GM19023 (cell line): ENCODE results near the gene SESTD1.

Source experiments
- ATAC-seq: cut with Tn5 transposase; IDR thresholded peaks from one replicate; pipeline ENCODE4 v1.9.1; 2021; ENCODE audit warnings: mild to moderate bottlenecking, moderate library complexity; ENCODE audit not compliant: unreplicated experiment

Gene SESTD1

DNA sequence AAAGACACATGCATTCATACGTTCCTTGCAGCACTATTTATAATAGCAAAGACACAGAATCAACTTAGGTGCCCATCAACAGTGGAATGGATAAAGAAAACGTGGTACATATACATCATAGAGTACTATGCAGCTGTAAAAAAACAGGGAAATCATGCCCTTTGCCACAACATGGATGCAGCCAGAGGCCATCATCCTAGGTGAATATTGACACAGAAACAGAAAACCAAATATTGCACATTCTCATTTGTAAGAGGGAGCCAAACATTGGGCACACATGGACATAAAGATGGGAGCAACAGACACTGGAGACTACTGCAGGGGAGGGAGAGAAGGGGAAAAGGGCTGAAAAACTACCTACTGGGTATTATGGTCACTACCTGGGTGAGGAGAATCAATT is 73.5 kb downstream of the SESTD1 start:
- no peak for ATAC-seq

DNA sequence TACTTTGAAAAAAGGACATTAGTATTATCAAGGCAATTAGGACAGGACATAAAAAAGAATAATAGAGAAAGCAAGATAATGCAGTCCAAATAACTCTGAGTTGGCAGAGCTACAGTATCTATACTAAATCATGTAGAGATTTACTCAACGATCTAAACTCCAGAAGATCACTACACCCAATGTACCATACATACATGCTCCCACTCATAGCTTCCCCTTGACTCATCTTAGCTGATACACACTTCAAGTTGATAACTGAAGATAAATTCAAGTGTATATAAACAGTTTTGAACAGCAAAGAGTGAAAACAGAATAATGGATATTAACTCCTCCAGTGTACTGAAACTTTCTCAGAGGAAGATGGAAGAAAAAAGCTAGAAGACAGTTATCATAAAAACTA is 78.5 kb downstream of the SESTD1 start:
- no peak for ATAC-seq

DNA sequence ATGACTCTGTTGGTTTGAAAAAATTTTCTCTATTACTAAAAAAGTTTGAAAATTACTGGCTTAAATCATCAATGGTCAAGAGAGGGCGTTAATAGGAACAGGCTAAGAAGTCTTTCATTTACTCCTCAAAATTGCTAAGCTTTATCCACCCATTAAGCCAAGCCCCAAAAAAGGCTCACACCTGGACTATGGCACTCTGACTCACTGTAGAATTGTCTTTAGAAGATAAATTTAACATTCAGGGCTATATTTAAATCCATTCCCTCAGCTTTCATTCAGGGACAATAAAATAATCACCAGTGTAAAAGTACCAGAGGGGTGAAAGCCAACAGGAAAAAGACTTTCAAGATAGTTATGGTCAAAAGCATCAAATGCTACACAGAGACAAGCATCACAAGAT is 80.0 kb downstream of the SESTD1 start:
- no peak for ATAC-seq

DNA sequence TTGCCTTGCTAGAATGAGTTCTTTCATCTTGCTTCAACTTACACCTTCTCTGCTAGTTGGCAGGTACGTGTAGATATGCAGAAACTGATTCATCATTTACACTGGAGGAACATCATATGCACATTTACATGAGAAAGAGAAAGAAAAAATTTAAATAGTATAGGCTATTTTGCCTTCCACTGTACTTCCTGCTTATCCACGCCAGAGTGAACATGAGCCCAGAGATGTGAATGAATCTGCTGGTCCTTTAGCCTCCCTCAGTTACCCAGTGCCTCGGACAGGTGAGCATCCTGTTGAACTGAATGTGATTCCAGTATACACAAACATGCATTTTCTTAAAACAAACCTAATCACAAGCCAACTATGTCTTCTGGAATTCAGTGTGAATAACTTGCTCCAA is 83.6 kb downstream of the SESTD1 start:
- ATAC-seq: no peak

DNA sequence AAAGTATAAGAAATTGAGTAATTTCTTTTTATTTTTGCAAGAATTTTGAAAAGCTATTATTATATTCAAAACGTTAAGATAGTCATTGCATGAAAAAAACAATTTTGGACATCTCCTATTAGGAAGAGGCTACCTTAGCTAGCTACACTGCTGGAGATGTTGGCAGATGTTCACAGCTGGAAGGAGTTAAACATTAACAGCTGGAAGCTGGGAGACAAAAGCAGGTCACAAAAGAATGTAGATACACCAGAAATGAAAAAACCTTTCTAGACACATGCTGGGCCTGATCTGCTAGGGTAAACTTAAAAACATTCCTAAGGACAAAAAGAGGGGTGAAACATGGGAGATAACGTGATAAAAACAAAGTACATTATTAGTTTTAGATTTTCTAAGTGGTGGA is 84.4 kb downstream of the SESTD1 start:
- ATAC-seq: no peak

DNA sequence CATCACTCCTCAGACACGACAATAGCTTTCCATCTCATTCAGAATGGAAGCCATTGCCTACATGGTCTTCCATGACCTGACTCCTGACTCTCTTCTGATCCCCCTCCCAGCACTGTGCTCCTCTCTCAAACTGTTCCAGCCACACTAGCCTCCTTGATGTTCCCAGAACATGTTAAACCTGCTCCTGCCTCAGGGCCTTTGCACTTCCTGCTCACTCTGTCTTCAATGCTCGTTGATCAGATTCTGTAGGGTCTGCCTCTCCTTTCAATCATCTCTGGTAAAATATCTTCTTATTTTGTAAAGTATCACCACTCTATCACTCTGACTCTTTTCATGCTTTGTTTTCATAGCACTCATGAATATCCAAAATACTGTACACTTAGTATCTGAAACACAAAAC is 84.9 kb downstream of the SESTD1 start:
- no peak for ATAC-seq

DNA sequence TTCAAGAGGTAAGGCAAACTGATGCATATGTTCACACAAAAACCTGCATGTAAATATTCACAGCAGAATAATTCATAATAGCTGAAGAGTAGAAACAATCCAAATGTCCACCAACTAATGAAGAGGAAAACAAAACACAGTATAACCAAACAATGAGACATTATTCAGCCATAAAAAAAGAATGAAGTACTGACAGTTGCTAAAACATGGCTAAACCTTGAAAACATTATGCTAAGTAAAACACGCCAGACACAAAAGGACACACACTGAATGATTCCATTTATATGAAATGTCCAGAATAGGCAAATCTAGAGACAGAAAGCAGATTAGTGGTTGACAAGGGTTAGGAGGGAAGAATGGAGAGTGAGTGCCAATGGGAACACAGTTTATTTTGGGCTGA is 86.9 kb downstream of the SESTD1 start:
- ATAC-seq: no peak

DNA sequence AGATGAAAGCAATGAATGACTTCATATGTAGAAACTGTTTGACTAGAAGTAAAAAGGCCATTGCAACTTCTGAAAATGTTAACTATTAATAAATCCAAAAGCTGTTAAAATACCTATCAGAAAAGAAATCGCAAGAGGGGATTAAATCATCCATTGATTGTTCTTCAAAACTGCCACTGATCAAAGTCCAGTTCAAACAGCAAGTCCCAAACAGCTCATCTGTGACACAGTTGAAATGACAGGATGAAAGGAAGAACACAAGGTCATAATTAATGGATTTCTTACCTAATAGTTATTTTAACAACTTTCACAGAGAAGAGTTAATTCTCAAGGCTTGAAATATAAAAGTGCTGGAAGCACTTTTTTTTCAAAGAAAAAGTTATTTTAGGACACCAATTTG is 90.4 kb downstream of the SESTD1 start:
- no peak for ATAC-seq

DNA sequence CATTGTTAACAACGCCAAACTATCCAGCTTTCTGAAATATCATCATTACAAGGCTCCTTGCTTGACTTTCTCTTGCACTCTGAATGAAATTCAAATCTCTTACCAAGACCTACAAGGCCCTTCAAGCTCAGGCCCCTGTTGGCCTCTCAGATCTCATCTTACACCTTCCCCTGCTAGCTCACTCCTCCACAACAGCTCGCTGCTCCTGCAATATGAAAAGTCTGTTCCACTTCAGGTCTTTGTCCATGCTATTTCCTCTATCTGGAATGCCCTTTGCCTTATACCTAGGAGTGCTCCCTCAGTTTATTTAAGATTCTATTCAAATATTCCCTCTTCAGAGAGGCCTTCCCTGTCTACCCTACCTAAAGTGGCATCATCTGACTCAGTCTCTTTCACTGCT is 91.7 kb downstream of the SESTD1 start:
- no peak for ATAC-seq

DNA sequence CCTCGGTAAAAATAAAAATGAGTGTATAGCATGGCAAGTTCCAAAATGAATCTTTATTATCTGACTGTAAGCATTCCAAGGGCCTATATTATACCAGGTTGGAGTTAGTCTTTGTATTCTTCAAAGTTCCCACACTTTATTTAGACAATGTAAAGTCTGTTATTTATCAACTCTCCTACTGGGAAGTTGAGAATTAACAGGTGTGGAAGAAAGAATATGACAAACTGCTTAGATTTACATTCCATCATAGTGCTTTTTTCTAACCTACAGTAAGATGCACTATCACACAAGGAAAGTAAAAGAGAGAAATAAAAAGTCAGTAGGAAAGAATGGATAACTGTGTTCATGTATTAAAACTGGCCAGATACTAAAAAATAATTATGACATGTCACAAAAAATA is 93.3 kb downstream of the SESTD1 start:
- no peak for ATAC-seq

DNA sequence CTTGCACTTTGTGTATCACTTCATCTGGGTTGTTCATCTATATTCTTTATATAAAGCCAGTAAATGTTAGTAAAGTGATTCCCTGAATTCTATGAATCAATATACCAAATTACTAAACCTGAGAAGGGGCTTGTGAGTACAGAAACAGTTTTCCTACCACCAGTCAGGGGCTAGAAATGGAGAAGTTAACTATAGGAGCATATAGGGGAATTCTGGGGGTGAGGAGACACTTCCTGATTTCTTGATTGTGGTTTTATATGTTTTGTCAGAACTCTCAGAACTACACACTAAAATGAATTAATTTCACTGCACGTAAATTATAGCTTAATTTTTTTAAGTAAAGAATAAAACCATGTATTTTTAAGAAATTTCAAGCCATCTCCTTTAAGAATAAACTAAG is 93.7 kb downstream of the SESTD1 start:
- ATAC-seq: no peak

DNA sequence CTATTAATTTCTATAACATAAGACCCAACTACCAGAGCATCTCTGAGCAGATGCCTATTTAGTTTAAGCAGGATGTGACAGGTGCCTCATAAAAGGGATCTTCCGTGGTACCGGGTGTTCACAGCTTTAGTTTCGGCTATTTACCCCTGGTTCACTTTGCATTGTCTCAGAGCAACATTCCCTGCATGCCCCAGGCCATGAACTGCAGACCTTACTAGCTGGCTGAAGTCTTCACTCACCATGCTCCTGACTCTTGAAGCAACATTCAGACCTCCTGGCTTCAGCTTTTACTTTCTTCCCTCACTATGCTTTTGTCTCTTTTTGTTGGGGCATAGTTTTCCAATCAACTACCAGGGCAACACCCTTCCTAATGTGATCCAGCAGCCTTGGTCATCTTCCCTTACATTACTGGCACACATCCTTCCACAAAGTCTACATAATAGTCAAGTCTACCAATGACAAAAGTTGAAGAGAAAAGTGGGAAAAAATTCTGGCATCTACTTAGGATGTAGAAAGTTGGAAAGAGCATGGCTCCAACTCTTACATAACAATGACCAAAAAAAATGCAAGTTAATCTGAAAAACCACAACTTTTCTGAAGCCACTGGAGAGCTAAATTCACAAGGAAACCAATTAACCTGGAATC is 99.2 kb downstream of the SESTD1 start:
- no peak for ATAC-seq

DNA sequence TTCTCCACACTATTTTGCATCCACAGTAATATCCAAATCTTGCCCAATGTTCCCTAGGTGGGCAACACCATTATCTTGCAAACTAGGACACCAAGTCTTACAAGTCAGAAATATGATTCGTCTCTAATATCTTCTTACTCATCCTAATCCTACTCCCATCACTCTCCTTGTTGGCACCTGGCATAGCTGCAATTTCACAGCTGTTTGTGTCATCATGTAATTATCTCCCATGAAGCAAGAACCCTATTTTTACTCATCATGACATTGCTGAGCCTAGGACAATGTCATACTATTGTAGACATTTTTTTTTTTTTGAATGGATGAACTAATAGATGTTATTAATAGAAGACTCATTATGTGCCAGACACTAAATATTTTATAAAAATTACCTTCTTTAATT is 123.4 kb downstream of the SESTD1 start:
- ATAC-seq: no peak

DNA sequence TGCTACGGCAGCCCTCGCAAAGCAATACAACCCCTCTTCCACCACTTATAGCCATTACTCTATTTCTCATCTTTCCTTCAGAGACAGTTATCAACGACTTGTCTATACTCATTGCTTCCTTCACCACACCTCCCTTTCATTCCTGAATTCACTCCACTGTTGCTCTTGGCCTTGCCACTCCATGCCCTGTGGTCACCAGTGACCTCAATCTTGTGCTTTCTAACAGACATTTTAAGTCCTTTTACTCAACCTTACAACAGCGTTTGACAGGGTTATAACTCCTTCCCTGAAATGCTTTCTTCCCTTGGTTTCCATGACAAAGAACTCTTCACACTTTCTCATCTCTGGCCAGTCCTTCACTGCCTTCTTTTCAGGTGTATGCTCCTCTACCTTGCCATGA is 124.1 kb downstream of the SESTD1 start:
- ATAC-seq: no peak

DNA sequence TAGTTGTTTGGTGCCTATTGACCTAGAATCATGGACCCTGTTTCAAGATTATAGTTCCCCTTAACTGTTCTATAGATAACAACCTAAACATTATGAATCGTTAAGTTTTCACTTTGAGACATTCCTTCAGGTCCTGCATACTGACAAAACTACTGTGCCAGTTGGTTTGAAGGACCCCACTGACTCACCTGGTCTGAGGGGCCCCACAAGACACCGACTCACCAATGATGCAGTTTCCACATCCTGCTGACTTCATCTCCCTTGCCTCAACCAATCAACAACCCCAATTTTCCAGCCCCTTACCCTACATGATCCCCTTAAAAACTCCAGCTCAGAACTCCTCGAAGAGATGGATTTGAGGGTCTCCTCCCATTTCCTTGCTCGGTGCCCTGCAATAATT is 125.1 kb downstream of the SESTD1 start:
- no peak for ATAC-seq

DNA sequence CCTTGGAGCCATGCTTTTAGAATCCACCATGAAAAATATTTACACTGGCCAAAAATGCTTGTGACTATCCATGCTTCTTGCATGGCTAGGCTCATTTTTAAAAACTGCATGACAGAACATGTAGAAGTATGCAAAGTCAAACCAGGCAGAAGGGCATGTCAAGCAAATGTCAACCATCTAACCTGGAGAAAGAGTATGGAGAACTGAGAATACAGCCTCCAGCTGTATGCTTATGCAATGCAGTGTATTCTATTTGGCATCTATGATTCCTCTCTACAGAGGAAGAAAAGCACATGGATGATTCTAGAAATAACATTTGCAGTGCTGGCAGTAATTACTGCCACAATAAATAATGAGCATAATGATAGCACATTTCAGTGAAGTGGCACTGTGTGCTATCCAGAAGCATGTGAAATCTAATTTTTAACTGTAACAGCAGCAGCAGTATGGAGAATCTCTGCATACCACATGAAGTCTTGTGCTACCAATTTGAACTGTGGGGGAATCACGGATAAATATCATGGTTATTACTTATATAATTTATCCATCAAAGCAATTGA is 127.4 kb downstream of the SESTD1 start:
- ATAC-seq: no peak

DNA sequence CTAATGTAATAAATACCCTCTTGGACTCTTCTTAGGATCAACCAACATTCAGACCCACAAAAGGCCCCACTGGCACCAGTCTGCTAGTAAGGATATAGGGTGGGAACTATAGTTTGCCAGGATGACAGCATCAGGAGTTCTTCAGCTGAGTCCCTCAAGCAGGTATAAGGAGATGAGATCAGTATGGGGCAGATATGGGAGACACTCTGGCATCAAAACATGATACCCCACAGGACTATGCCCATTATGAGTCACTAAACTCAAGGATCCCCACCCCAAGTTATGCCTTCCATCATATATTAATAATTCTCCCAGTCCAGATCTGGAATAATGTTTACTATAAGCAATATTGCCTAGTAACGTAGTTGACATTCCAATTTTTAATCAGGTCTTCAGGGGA is 131.6 kb downstream of the SESTD1 start:
- no peak for ATAC-seq

DNA sequence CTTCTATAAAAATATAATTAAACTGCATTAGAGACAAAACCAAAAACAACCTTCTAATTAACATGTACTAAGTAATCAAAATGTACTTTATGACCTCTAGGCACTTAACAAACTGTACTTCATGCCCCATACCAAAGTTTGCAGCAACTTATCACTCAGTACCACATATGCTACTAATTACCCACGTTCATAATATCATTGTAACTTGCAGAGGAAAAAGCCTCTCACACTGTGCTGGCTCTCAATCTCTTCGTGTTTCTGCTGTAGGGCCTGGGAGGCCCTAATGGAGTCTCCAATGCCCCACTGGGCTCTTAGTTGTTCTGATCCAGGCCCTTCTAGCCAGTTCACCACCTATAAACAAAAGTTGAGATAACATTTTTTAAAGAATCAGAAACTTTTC is 132.6 kb downstream of the SESTD1 start:
- no peak for ATAC-seq

DNA sequence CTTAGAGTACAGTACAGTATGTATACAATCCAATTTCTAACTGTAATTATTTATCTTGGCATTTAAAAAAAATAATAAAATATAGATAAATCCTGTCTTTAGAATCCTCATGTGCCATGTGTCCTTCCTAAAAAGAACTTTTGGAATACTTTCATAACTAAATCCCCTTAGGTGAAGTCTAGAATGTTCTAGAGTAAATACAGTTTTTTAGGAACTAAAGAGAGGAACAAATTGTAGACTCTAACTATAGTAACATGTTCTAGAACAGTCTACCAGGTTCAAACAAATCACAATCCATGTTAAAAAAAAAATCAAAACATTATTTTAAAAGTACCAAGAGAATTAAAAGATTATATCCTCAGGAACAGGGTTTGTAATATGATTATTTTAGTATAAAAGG is 134.1 kb downstream of the SESTD1 start:
- ATAC-seq: no peak

DNA sequence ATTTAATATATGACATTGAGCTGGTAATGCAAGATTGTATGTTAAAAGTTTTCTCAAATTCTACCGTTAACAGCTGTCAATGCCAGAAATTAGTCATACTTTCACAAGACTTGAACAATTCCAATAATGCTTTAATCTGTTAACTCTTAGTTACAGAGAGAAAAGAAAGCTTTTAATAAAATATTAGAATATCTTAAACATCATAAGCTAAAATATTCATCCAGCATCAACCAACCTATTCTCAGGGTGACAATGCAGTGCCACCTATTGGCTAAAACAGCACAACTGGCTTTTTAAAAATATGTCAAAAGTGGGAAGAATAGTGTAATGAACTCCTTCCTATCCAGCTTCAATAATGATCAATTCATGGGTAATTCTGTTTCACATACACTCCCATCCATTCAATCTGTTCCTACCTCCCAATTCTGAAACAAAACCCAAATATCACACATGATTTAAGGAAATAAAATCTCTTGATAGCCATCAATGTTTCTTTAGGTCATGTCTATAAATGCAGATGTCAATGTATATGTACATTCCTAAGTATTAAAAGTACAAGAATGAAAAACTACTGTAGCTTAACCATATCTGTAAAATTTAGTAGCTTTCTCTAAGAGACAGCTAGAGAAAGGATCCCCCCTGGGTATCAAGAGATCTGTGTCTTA is 134.9 kb downstream of the SESTD1 start:
- ATAC-seq: no peak

DNA sequence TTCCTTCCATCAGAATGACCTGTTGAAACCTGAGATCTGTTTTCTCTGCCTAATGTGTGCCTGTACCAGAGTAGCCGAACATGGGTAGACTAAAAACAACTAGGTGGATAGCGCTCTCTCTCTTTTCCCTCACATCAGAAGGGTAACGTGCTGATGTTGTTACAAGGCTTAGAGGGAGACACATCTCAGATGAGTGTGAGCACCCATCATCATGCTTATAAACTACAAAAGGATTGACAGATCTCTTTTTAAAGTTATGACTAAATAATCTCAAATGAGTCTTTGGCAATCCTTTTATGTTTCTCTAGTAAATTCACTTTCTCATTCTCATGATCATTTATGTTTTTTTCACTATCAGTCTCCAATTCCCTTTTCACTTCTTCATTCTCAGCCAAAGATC is 139.2 kb downstream of the SESTD1 start:
- no peak for ATAC-seq

DNA sequence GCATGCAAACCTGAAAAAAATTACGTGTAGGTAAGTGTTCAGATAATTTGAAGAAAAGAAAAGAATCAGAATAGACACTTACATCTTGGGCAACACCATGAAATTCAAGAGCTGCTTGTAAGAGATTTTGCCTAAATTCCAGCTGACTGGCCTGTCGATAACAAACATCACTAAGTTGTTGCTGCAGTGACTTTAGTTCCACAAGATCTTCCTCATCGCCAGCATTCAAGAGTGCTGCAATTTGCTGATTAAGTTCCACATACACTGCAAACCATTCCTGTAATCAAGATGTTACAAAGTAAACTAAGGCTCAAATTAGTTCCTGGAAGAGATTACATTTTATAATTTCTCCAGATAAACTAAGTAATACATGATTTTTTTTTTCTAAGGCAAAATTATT is 140.3 kb downstream of the SESTD1 start:
- ATAC-seq: no peak

DNA sequence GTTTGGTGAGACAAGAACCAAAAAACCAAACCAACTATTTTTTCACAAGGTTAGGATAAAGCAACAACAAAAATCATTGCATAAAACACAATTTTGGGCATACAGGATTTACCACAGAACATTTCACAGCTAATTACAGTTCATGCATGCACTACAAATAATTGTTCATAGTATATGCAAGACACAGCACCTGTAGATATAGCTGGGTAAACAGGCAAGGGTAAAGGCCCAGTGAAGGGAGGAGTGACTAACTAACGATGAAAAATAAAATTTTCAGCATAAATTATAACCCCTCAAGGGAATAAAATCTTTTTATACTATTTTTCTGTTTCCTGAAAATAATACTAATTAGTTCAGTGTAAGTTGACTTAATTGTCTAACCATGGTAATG is 141.4 kb downstream of the SESTD1 start:
- ATAC-seq: no peak
